Endometrial microvascular endothelial cells (primary cell): ENCODE measurements around the gene NCOA4. TPM values are rescaled to one million over a fixed set of nuclear protein-coding genes. Genes with fewer than 3 reads are reported as not detected.
"Not testable (repeated sequence)": the region's sequence is repeated elsewhere in the genome, so short reads cannot be mapped to it uniquely, and the experiment has no call there.

ENCODE experiments used
- in situ Hi-C: cut with HindIII; loops from 2 replicates; pipeline ENCODE4 v1.10.0; 2017; ENCODE audit warnings: low sequenced_read_pairs, low pct_unique_long_range_greater_than_20kb; ENCODE audit errors: inconsistent ontology term
- total RNA-seq: library from RNA; depleted of rRNA; stranded (reverse); fragments of >200 nt; gene quantifications from one replicate; pipeline ENCODE4 v1.2.3, GENCODE V29; 2015; ENCODE audit errors: inconsistent ontology term

The NCOA4 gene
- 211 TPM for total RNA-seq

DNA sequence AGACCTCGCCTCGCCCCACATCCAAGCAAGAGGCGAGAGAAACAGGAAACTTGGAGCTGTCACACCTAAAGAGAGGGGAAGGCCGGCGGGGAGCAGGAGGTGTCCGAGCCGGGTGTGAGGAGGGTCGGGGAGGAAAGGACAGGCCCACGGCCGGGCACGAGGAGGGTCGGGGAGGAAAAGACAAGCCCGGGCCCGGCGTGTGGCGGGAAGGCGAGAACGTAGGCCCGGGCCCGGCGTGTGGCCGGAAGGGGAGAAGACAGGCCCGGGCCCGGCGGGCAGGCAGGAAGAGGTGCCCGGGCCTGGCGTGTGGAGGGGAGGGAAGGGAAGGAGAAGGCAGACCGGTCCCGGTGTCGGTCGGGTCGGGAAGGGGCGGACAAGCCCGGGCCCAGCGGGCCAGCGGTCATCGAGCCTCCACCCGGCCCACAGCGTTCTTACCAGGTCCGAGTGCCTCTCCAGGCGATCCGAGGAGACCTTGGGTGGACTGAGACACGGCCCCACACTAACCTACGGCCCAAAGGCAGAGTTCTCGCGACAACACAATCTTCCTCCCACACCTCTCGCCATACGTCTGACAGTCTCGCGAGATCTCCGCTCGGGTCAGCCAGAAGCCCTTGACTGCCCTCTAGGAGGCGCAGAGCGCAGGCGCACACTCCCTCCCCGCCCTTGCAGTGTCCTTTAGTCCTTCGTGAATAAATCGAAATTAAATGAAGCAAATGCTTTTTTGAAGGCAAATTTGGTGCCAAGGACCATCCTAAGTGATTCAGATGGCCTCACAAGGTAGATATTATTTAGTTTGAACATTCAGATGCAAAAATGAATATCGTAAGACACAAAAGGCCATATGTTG, at the start of gene NCOA4:
Gene NCOA4, minus strand, starts transcription at position 533 of the 847 bp plus-strand sequence. CDS start 13,943 bp downstream, outside the sequence.
- in situ Hi-C loops, result no loop called here

DNA sequence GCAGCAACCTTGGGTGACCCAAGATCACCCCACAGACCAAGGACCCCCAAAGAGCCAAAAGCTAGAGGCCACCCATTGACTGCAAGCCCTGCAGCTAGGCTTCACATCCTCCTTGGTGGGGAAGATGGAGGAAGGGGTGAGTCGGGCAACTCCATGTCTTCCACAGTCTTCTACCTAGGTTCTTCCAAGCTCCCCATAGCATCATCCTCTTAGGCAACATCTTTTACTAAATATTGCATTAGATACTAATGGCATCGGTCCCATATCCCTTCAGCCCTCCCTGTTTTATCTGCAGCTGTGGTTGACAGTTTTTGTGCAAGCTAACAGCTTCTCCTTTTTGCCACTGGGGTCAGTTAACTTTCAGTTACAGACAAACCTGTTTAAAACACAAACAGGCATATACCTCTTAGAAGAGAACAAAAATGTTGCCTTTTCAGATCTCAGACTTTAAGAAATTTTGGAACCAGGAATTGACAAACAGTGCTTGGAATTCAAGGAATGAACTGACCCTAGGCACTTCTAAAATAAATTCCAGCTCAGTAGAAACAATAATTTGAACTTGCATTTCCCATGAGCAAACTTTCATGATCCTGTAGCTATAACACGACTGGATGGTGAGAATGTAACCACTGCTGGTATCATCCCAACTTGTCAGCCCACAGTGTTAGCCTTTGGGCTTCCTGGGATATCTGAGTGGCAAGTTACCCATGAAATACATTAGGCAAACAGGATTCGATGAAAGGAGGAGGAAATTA, 49.6 kb upstream of the NCOA4 start:
- in situ Hi-C loops, result no loop called here

DNA sequence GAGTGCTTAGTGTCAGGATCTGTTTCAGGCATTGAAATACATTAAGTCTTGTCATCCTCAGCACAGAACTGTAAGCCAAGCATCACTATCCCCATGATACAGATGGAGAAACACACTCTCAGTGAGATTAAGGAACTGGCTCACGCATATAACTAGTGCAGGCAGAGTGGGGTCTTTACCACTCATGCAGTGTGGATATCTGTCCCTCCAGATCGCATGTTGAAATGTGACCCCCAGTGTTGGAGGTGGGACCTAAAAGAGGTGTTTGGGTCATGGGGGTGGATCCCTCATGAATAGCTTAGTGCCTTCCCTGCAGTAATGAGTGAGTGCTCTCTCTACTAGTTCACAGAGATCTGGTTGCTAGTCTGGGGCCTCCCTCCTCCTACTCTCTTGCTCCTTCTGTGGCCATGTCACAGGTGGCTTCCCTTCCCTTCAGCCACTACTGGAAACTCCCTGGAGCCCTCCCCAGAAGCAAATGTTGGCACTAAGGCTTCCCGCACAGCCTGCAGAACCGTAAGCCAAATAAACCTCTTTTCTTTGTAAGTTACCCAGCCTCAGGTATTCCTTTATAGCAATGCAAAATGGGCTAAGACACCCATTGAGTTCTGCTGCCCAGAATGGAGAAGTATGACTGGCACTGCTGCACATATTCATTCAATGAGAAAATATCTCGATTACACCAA, 47.4 kb upstream of the NCOA4 start:
- in situ Hi-C loops, result no loop called here

DNA sequence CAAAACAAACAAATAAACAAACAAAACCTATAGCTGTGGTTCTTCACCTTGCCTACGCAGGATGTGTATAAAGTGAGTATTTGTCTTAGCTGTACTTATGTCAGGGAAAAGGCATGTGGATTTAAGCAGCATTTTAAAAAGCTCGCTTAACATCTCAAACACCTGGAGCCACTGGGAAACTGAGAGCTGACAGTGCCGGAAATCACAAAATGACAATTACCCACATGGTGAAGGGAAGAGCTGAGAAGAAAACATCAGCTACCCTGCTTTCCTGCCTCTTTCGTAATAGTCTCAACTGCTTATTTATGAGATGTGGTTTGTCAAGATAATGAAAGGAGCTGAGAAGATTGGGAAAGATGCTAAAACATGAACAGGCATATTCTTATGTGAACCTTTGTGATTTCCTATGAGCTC, 46.7 kb upstream of the NCOA4 start:
- in situ Hi-C loops, result no loop called here

DNA sequence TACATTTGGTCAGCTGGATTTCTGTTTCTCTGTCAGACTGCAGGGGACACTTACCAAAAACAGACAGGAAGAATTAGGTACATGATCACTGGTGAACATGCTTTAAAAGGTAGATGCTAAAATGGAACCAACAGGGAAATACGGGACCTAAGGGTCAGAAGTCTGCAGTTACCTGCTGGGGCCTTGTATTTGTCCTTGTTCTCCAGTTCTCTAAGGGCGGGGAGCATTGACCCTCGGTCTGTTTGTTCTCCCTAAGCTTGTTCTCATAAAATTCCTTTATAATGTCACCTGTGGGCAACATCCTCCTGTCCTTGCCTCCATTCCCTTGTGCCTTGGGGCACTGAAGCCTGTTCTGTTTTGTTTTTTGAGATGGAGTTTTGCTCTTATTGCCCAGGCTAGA, 45.4 kb upstream of the NCOA4 start:
- in situ Hi-C loops, result no loop called here

DNA sequence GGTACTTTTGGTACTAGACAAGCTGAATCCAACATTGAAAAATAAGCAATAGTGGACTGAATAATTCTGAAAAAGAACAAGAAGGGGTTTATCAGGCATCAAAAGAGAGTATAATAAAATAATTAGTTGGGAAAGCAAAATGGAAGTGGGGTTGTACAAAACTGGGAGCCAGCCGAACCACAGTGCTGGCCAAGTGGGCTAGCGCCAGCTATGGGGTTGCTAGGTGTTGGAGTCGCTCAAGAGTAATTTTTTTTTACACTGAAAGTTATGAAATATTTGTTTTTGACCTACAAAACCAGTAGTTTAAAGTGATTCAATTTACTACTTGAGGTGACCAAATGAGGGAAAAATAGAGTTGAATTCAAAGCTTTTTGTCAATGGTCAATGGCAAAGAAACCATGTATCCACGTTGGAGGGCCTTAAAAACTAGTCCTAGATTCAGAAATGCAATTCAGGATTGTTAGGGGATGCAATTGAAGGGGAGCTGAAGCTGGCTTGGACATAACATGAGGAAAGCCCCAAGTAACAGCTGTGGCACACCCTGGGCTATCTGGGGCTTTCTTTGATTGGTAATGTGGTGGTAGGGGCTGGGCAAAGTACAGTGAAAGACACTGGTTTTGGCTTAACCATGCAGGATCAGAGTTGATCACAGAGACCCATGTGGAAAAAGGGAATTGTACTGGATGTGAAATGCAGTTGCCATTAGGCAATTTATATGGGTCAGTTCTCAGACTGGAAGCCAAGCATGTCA, 43.9 kb upstream of the NCOA4 start:
- in situ Hi-C loops, result no loop called here

DNA sequence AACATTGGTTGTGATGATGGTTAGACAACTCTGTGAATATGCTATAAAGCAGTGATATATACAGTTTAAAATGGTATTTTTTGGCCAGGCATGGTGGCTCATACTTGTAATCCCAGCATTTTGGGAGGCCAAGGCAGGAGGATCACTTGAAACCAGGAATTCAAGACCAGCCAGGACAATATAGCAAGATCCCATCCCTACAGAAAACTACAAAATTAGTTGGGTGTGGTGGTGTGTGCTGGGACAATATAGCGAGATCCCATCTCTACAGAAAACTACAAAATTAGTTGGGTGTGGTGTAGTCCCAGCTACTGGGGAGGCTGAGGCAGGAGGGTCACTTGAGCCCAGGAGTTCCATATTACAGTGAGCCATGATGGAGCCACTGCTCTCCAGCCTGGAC, 43.1 kb upstream of the NCOA4 start:
- in situ Hi-C loops, result no loop called here

DNA sequence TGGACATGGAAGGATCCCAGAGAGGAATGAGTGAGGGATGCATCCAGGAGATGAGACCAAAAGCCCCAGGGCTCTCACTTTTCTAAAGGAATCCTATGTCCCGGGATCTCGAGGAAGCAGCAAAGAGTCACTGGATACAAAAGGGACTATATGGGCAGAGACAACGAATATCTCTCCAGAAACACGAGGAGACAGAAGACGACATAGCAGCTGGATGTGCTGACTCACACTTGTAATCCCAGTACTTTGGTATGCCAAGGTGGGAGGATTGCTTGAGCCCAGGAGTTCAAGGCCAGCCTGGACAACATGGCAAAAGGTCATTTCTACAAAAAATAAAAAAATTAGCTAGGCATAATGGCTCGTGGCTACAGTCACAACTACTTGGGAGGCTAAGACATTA, 40.3 kb upstream of the NCOA4 start:
- in situ Hi-C loops, result no loop called here

DNA sequence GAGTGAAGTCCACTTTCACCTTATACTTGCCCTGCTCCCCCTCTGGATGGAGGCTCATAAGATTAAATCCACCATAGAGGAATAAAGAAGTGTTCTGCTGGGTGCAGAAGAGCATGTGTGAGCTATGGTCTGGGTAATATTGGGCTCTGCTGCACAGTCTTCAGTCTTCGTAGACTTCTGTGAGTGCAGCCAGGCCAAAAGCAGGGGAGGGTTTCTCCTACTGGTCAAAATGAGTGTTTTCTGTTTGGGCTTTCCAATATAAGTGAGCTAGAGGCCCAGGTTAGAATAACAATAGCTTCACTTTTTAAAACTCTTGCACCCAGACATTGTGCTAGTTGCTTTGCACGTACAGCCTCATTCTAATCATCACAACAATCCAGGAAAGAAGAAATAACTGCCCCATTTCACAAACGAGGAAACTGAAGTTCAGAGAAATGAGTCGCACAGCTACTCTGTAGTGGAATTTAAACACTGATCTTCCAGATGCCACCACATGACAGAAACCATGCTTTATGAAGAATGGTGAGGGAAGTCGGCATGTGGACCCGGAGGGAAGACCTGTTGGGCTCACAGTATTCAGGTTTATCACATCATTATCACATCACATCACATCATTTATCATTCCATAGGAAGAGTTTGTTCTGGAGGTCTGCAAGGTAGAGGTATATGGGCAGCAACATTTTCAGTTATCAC, 39.5 kb upstream of the NCOA4 start:
- in situ Hi-C loops, result no loop called here

DNA sequence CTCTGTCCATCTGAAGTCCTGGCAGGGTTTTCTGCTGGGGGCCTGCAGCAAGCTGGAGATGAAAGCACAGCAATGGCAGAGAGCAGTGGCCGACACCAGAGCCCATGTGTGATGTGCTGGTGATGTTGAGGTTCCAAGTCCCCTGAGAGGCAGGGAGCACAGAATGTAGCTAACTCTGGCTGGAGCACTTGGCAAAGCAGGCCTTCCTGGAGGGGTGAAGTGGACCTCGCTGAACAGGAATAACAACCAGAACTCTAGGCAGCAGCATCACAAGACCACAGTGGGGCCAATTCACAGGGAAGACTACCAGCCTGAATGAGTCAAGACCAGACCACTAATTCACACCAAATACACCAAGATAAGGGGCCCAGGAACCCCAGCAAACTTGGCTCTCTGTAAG, 38.5 kb upstream of the NCOA4 start:
- in situ Hi-C loops, result no loop called here

DNA sequence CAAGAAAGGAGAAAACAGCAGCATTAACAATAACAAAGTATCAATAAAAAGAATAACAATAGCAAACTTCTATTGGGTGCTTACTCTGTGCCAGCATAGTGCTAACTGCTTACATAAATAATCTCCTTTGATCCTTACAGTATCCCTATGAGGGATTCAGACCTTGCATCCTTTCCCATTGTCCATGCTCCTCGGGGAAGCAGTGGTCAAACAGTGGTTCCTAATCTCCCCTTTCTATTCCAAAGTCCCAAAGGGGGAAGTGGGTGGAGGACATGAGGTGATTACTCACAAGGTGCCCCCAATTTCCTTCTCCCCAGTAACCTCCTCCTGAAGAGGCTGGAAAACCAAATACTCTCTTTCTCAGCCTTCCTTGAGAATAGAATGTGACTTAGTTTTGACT, 37.7 kb upstream of the NCOA4 start:
- in situ Hi-C loops, result no loop called here

DNA sequence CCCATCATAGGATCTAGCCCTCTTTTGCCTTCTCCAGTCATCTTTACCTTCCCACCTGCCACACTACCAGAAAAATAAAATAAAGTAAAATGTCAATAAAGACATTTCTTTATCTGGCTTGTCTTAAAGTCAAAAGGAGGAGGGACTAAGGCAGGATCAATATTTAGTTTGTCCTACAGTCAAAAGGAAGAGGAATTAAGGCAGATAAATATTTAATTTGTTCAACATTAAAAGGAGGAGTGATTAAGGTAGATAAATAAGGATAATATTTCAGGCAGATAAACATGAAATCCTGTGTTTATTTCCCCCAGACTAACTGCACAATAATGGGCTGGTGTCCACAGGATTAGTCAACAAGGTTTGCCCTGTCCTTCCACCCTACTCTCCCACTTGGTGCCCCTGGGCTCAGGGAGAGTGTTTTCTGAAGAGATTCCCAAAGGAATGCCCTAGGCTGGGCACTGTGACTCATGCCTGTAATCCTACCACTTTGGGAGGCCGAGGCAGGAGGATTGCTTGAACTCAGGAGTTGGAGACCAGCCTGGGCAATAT, 33.9 kb upstream of the NCOA4 start:
- in situ Hi-C loops, result no loop called here

DNA sequence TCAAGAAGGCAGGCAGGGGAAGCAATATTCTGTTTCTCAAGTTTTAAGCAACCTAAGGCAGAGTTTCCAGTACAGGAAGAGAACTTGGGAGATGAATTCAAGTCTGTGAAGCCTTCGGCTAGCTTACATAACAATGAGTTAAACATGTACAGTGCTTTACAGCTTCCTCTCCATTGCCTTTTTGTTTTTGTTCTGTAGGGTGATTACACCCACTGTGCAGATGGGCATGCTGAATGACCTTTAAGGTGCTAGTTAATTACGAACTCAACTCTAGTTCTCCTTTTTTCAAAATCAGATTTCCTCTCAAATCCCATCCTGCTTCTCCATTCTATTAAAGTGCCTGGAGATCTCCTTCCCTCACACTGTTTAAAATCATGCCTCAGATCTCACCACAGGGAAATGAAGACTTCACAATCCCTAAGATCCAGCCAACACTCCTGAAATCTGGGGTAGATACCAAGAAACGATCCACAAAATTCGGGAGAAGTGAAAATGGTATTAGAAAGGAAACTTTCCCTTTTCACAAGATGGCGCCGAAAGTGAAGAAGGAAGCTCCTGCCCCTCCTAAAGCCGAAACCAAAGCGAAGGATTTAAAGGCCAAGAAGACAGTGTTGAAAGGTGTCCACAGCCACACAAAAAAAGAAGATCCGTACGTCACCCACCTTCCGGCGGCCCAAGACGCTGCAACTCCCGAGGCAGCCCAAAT, 32.5 kb upstream of the NCOA4 start:
- in situ Hi-C loops, result no loop called here

DNA sequence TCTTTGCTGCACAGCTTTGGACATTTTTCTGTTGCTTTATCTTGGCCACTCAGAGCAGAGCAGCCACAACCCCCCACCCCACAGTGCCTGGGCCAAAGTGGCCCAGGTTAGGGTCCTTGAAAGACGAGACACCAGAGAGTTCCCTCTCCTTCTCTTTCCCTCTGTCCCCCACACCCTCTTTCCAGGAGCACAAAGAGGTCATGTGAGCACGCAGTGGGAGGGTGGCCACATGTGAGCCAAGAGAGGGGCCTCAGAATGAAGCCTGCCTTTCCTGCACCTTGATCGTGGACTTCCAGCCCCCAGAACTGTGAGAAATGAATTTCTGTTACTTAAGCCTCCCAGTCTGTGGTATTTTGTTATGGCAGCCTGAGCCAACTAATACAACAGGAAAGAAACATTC, 30.3 kb upstream of the NCOA4 start:
- in situ Hi-C loops, result no loop called here

DNA sequence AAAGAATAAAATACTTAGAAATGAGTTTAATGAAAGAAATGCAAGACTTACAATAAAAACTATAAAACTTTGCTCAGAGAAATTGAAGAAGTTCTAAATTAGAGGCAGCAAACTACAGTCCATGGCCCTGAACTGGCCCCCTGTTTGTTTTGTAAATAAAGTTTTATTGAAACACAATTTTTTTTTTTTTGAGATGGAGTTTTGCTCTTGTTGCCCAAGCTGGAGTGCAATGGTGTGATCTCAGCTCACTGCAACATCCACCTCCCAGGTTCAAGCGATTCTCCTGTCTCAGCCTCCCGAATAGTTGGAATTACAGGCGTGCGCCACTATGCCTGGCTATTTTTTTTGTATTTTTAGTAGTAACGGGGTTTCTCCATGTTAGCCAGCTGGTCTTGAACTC, 27.5 kb upstream of the NCOA4 start:
- in situ Hi-C loops, result not testable (repeated sequence)

DNA sequence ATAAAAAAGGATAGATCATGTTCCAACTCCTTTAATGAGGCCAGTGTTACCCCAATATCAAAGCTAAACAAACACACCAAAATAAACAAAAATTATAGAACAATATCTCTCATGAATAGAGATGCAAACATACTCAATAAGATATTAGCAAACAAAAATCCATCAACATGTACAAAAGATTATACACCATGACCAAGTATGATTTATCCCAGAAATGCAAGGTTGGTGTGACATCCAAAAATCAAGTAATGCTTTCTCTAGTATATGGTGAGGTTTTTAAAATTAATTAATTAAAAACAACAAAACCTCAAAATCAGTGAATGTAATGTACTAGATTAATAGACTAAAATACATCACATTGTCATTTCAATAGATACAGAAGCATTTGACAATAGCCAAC, 26.6 kb upstream of the NCOA4 start:
- in situ Hi-C loops, result no loop called here

DNA sequence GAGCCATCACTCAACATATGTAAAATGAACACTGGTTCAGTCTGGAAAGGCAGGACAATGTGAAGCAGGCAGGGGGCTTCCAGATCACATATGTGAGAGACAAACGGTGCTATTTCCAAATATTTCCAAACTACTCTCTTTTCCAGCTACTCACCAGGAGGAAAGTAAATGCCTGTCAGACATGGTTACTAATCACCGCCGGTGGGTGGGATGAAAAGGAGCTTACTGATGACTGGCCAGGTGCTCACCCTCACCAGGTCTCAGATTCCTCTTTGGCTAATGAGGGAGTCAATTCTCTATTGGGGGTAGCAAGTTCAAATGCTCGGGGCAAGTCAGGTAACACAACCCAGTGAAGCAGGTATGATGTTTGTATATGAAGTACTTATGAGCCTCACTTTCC, 25.3 kb upstream of the NCOA4 start:
- in situ Hi-C loops, result no loop called here
